NT2/D1 (cell line): Measurements from ENCODE around the gene COL23A1.

ENCODE experiments used
- YY1 ChIP-seq: IDR thresholded peaks from 2 replicates; pipeline ENCODE4 v1.6.1; 2011; ENCODE audit not compliant: insufficient read length, insufficient read depth
- ZNF274 ChIP-seq: IDR thresholded peaks from 2 replicates; pipeline ENCODE4 v1.6.1; 2011; ENCODE audit warnings: mild to moderate bottlenecking, low read depth, low read length

DNA sequence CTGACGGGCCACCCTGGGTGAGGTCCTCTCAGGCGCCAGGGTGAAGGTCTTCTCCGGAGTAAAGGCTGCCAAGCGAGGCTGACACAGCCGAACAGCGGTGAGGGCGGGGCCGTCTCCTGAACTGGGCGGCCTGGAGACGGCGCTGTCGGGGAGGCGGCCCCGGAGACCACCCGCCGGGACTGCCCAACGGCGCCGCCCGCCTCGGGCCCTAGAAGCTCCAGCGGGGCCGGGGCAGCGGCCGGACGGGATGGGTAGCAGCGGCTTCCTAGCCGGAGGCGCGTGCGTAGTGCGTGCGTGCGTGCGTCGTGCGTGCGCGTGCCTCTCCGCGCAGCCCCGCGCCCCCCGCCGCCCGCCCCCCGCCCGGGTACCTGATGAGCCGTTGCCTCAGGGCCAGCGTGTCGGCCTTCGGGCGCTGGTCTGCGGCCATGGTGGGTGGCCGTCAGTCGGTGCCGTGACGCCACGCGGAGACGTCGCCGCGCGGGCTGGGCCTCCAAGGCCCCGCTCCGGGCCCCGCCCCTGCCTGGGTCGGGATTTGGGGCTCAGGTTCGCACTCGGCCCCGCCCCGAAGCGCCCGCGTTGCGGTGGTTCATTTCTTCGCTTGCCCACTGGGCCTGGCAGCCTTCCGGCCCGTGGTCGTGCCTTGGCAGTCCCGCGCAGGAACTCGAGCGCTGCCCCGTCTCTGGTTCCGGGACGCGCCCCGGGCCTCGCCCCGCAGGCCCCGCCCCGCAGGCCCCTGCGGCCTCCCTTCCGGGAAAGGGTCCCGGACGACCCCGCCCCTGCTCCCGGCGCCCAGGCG lies 357.9 kb downstream of the COL23A1 start, which contains the start of gene PHYKPL:
- no peak for TF ChIP-seq ZNF274
- TF ChIP-seq YY1, result no peak
